ENCODE measurements around the gene BEST4. TPM values are rescaled to one million over a fixed set of nuclear protein-coding genes. Genes with fewer than 3 reads are reported as not detected.
A peak's percentile ranks its signal among the peaks of the same experiment; 100 is the strongest.

BEST4 gene
- 0.88 TPM for total RNA-seq (ENCODE audit: unreplicated experiment)
- long read RNA-seq, partial matches to known transcripts: 1 of 3 reads
- long read RNA-seq, other reads (novel, unspliced or antisense): 2 of 3 reads

- Mint-ChIP-seq H3K4me3 (ENCODE audit: unreplicated experiment) (no peak within 1 kb of the TSS), H3K36me3 (ENCODE audit: unreplicated experiment) (no peaks in the 10 kb centered on the region), H3K9me3 (ENCODE audit: unreplicated experiment) (peaks cover 9% of the 10 kb centered on the region), H3K4me1 (ENCODE audit: low read depth, unreplicated experiment) (peaks cover 12% of the 10 kb centered on the region), H3K27ac (ENCODE audit: unreplicated experiment) (no peak within 1 kb of the TSS), H3K27me3 (ENCODE audit: unreplicated experiment) (peaks cover 12% of the 10 kb centered on the region)
- TF ChIP-seq CTCF (IDR thresholded peaks at IDR 0.05; ENCODE audit: partially characterized antibody, unreplicated experiment): no peak
- no peak for DNase-seq
These were observed at the start of gene BEST4 for GRCh38 chr1:44788120-44788860. Gene BEST4, minus strand, starts transcription at chr1:44788170. Its CDS starts 465 bp downstream, at chr1:44787705.

DNA sequence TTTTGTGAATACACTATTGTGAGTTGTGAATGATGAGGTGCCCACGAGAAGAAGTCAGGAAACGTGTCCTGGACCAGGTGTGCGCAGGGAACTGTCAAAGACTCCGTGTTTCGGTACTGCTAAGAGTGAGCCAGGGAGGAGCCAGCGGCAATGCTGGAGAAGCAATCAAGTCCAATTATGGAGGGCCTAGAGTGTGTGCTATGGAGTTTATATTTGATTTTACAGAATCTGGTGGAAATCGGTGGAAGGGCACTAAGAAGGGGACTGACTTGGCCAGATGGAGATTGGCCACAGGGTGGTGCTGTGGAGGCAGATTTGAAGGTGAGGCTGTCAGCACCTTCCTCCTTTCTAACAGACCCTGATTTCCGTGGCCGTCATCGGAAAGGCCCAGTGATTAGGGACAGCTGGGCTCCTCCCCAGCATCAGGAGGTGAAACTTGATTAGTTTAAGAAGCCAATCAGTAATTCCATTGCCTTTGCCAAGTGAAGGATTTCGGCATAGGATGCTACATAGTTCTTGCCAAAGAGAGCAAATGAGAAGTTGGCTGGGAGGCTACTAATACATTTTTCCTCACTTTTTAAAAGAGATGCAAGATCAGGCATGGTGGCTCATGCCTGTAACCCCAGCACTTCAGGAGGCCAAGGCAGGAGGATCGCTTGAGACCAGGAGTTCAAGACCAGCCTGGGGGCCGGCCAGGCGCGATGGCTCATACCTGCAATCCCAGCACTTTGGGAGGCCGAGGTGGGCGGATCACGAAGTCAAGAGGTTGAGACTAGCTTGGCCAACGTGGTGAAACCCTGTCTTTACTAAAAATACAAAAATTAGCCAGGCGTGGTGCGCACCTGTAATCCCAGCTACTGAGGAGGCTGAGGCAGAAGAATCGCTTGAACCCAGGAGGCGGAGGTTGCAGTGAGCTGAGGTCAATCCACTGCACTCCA, 48.0 kb upstream of the BEST4 start:
- peak; percentile 95 for DNase-seq
- H3K9me3 Mint-ChIP-seq (ENCODE audit: unreplicated experiment): peaks cover 8% of the 10 kb centered on the region
- H3K4me3 Mint-ChIP-seq (ENCODE audit: unreplicated experiment): no peak overlapping the region
- H3K27me3 Mint-ChIP-seq (ENCODE audit: unreplicated experiment): peaks cover 4% of the 10 kb centered on the region
- peak overlapping the region; percentile 62 for H3K27ac Mint-ChIP-seq (ENCODE audit: unreplicated experiment)
- no peaks in the 10 kb centered on the region for H3K36me3 Mint-ChIP-seq (ENCODE audit: unreplicated experiment)
- H3K4me1 Mint-ChIP-seq (ENCODE audit: low read depth, unreplicated experiment): peaks cover 11% of the 10 kb centered on the region
- TF ChIP-seq CTCF (IDR thresholded peaks at IDR 0.05; ENCODE audit: partially characterized antibody, unreplicated experiment): peak; percentile 73

GRCh38 chr1:44834328-44834727, 46.4 kb upstream of the BEST4 start:
- no peaks in the 10 kb centered on the region for H3K36me3 Mint-ChIP-seq (ENCODE audit: unreplicated experiment)
- no peak overlapping the region for H3K27ac Mint-ChIP-seq (ENCODE audit: unreplicated experiment)
- peaks cover 3% of the 10 kb centered on the region for H3K27me3 Mint-ChIP-seq (ENCODE audit: unreplicated experiment)
- H3K9me3 Mint-ChIP-seq (ENCODE audit: unreplicated experiment): peaks cover 5% of the 10 kb centered on the region
- H3K4me1 Mint-ChIP-seq (ENCODE audit: low read depth, unreplicated experiment): peaks cover 6% of the 10 kb centered on the region
- no peak overlapping the region for H3K4me3 Mint-ChIP-seq (ENCODE audit: unreplicated experiment)
- no peak for TF ChIP-seq CTCF (IDR thresholded peaks at IDR 0.05; ENCODE audit: partially characterized antibody, unreplicated experiment)
- no peak for DNase-seq

DNA sequence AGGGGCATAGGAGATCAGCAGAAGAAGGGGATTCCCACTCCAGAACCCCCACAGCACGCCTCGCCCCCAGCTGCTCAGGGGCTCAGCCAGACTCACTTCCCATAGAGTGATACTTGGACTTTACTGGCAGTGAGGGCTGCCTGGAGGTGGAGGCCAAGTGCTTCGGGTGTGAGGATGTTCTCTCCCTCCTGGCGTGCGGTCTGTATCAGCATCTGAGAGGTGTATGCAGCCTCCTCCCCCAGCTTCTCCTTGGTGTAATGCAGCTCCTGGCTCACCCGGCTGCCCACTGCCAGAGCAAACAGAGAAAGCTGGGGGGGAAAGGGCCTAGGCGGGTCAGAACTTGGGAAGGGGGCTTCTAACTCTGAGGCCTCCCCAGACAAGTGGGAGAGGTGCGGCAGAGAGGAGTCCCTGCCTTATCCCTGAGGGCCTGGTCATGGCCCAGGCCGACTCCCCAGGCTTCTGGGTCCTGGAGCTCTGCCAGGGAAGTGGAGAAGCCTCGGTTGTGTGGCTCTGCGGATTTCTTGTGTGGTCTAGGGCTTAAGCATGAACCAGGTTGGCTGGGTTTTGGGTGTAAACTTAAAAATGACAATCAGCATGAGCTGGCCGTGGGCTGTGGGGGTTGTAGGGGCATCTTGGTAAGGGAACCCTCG, 44.2 kb upstream of the BEST4 start:
- TF ChIP-seq CTCF (IDR thresholded peaks at IDR 0.05; ENCODE audit: partially characterized antibody, unreplicated experiment): no peak
- H3K4me1 Mint-ChIP-seq (ENCODE audit: low read depth, unreplicated experiment): peaks cover 5% of the 10 kb centered on the region
- no peak overlapping the region for H3K4me3 Mint-ChIP-seq (ENCODE audit: unreplicated experiment)
- peaks cover 5% of the 10 kb centered on the region for H3K9me3 Mint-ChIP-seq (ENCODE audit: unreplicated experiment)
- DNase-seq: no peak
- H3K27me3 Mint-ChIP-seq (ENCODE audit: unreplicated experiment): peaks cover 3% of the 10 kb centered on the region
- H3K27ac Mint-ChIP-seq (ENCODE audit: unreplicated experiment): no peak overlapping the region
- H3K36me3 Mint-ChIP-seq (ENCODE audit: unreplicated experiment): no peaks in the 10 kb centered on the region

Measured in glutamatergic neuron (in vitro differentiated cells).